Upper lobe of left lung (tissue), 4 donors: ENCODE data around the gene CNOT4.

Experiments
- EP300 ChIP-seq, 4 donors: sonication (generic); formaldehyde crosslinking; IDR thresholded peaks; one replicate each; pipeline ENCODE4 v1.5.1; 2017; ENCODE audit warnings: antibody characterized with exemption in 4 of 4, control low read depth in 2 of 4
- POLR2A ChIP-seq, 4 donors: fragments of 450-650 bp; IDR thresholded peaks; one replicate each; pipeline ENCODE4 v1.5.1; 2016 to 2017; ENCODE audit warnings: antibody characterized with exemption in 4 of 4, mild to moderate bottlenecking in 2 of 4
- TF ChIP-seq, protein P1 (sequence below), 6 experiments: fragments of 450-650 bp in 4 of 6; fragments of 200-600 bp in 2 of 6; sonication (generic) in 2 of 6; IDR thresholded peaks; one replicate each; pipeline ENCODE4 v1.5.1; 2016 to 2019; ENCODE audit warnings: antibody characterized with exemption in 6 of 6

GRCh38 chr7:135425036-135425435 lies 84.9 kb downstream of the CNOT4 start:
- TF ChIP-seq, protein P1, sequence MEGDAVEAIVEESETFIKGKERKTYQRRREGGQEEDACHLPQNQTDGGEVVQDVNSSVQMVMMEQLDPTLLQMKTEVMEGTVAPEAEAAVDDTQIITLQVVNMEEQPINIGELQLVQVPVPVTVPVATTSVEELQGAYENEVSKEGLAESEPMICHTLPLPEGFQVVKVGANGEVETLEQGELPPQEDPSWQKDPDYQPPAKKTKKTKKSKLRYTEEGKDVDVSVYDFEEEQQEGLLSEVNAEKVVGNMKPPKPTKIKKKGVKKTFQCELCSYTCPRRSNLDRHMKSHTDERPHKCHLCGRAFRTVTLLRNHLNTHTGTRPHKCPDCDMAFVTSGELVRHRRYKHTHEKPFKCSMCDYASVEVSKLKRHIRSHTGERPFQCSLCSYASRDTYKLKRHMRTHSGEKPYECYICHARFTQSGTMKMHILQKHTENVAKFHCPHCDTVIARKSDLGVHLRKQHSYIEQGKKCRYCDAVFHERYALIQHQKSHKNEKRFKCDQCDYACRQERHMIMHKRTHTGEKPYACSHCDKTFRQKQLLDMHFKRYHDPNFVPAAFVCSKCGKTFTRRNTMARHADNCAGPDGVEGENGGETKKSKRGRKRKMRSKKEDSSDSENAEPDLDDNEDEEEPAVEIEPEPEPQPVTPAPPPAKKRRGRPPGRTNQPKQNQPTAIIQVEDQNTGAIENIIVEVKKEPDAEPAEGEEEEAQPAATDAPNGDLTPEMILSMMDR (IDR thresholded peaks at IDR 0.05) = no peak
- TF ChIP-seq EP300 (IDR thresholded peaks at IDR 0.05) (no peak), POLR2A (IDR thresholded peaks at IDR 0.05) (no peak)
